Stimulated activated CD4-positive, alpha-beta T cell treated with anti-CD3 and anti-CD28 coated beads, Interleukin-2, amount 100 ng/mL, for 4 hours (primary cell): ENCODE measurements around the gene GADD45B.
A peak's percentile ranks its signal among the peaks of the same experiment; 100 is the strongest.
"Not testable (repeated sequence)": the region's sequence is repeated elsewhere in the genome, so short reads cannot be mapped to it uniquely, and the experiment has no call there.

ENCODE experiments used
- DNase-seq: peaks from one replicate; pipeline ENCODE4 v3.0.0-alpha.2; 2020; ENCODE audit warnings: low read depth

Gene GADD45B

GRCh38 chr19:2514981-2515518 lies 39.1 kb downstream of the GADD45B start:
- no peak for DNase-seq

GRCh38 chr19:2516727-2517126 lies 40.8 kb downstream of the GADD45B start:
- DNase-seq = no peak

- peak; percentile 24 for DNase-seq
Observed at GRCh38 chr19:2517881-2518601, 42.1 kb downstream of the GADD45B start.

- not testable (repeated sequence) for DNase-seq
Observed at GRCh38 chr19:2518856-2519255, 42.9 kb downstream of the GADD45B start.

GRCh38 chr19:2519482-2519881 lies 43.6 kb downstream of the GADD45B start:
- no peak for DNase-seq

GRCh38 chr19:2523630-2524311 lies 47.8 kb downstream of the GADD45B start:
- DNase-seq = no peak

GRCh38 chr19:2524361-2524839 lies 48.5 kb downstream of the GADD45B start:
- no peak for DNase-seq

GRCh38 chr19:2524840-2525723 lies 49.2 kb downstream of the GADD45B start:
- no peak for DNase-seq

- no peak for DNase-seq
Observed at GRCh38 chr19:2527171-2527570, 51.2 kb downstream of the GADD45B start.

- DNase-seq = no peak
Observed at GRCh38 chr19:2527686-2528085, 51.8 kb downstream of the GADD45B start.
